Stimulated activated CD8-positive, alpha-beta memory T cell treated with anti-CD3 and anti-CD28 coated beads, Interleukin-4, amount 100 ng/mL, for 24 hours (primary cell): Measurements from ENCODE around the gene C17orf113.
A peak's percentile ranks its signal among the peaks of the same experiment; 100 is the strongest.
"Not testable (repeated sequence)": the region's sequence is repeated elsewhere in the genome, so short reads cannot be mapped to it uniquely, and the experiment has no call there.

Experiments used
- DNase-seq: peaks from one replicate; pipeline ENCODE4 v3.0.0-alpha.2; 2020; ENCODE audit warnings: low read depth

C17orf113 gene

GRCh38 chr17:42016941-42017865 lies 33.2 kb downstream of the C17orf113 start, which contains the start of gene DNAJC7:
Gene DNAJC7 (minus strand): TSS chr17:42017439. CDS start chr17:42017416, 23 bp downstream.
- peak; percentile 86 for DNase-seq

- DNase-seq: no peak
These were observed 34.0 kb downstream of the C17orf113 start for GRCh38 chr17:42016411-42016831.

- not testable (repeated sequence) for DNase-seq
These were observed 36.7 kb downstream of the C17orf113 start for GRCh38 chr17:42013740-42014139.

GRCh38 chr17:42012363-42012762 lies 38.0 kb downstream of the C17orf113 start:
- DNase-seq: not testable (repeated sequence)

- DNase-seq: no peak
These were observed 39.4 kb downstream of the C17orf113 start for GRCh38 chr17:42010898-42011516.

- not testable (repeated sequence) for DNase-seq
These were observed 40.1 kb downstream of the C17orf113 start for GRCh38 chr17:42010266-42010680.

- DNase-seq: no peak
These were observed 41.2 kb downstream of the C17orf113 start for GRCh38 chr17:42009170-42009569.

- DNase-seq: no peak
These were observed 45.2 kb downstream of the C17orf113 start for GRCh38 chr17:42005166-42005565.

- no peak for DNase-seq
These were observed 47.6 kb downstream of the C17orf113 start for GRCh38 chr17:42002792-42003301.

- DNase-seq: no peak
These were observed 48.1 kb downstream of the C17orf113 start for GRCh38 chr17:42002175-42002791.

GRCh38 chr17:42001729-42002128 lies 48.7 kb downstream of the C17orf113 start:
- no peak for DNase-seq

GRCh38 chr17:42000413-42001133 lies 49.8 kb downstream of the C17orf113 start:
- DNase-seq: no peak

- no peak for DNase-seq
These were observed 51.9 kb downstream of the C17orf113 start for GRCh38 chr17:41998497-41998896.

- DNase-seq: no peak
These were observed 53.6 kb downstream of the C17orf113 start for GRCh38 chr17:41996855-41997164.

- DNase-seq: no peak
These were observed 57.8 kb downstream of the C17orf113 start for GRCh38 chr17:41992576-41992975.

- DNase-seq: no peak
These were observed 60.5 kb downstream of the C17orf113 start for GRCh38 chr17:41989702-41990419.

- DNase-seq: no peak
These were observed 62.0 kb downstream of the C17orf113 start for GRCh38 chr17:41988418-41988817.
